ENCODE data around the gene TMEM62.
A peak's percentile ranks its signal among the peaks of the same experiment; 100 is the strongest.
"Not testable (repeated sequence)": the region's sequence is repeated elsewhere in the genome, so short reads cannot be mapped to it uniquely, and the experiment has no call there.

Gene TMEM62

GRCh38 chr15:43210172-43210745 is 76.9 kb downstream of the TMEM62 start:
- no peak for DNase-seq (ENCODE audit: low spot score)

GRCh38 chr15:43210807-43211206 is 77.4 kb downstream of the TMEM62 start:
- DNase-seq (ENCODE audit: low spot score), result no peak

- no peak for DNase-seq (ENCODE audit: low spot score)
These were observed 77.9 kb downstream of the TMEM62 start for GRCh38 chr15:43211224-43211735.

GRCh38 chr15:43212299-43212698 is 78.9 kb downstream of the TMEM62 start:
- DNase-seq (ENCODE audit: low spot score), result no peak

- no peak for DNase-seq (ENCODE audit: low spot score)
These were observed 79.6 kb downstream of the TMEM62 start for GRCh38 chr15:43212951-43213350.

GRCh38 chr15:43213466-43213865 is 80.1 kb downstream of the TMEM62 start:
- no peak for DNase-seq (ENCODE audit: low spot score)

GRCh38 chr15:43214169-43214568 is 80.8 kb downstream of the TMEM62 start:
- DNase-seq (ENCODE audit: low spot score), result no peak

- no peak for DNase-seq (ENCODE audit: low spot score)
These were observed 81.4 kb downstream of the TMEM62 start for GRCh38 chr15:43214592-43215295.

GRCh38 chr15:43215961-43216360 is 82.6 kb downstream of the TMEM62 start:
- DNase-seq (ENCODE audit: low spot score), result peak; percentile 27

- peak; percentile 51 for DNase-seq (ENCODE audit: low spot score)
These were observed 85.7 kb downstream of the TMEM62 start for GRCh38 chr15:43218908-43219706.

GRCh38 chr15:43219929-43220928 is 86.8 kb downstream of the TMEM62 start:
- DNase-seq (ENCODE audit: low spot score), result no peak

- no peak for DNase-seq (ENCODE audit: low spot score)
These were observed 87.6 kb downstream of the TMEM62 start, which contains the start of gene EPB42 for GRCh38 chr15:43220991-43221403. Gene EPB42 (minus strand): TSS chr15:43221018. CDS start chr15:43220825, 193 bp downstream.

GRCh38 chr15:43221422-43221821 is 88.0 kb downstream of the TMEM62 start:
- no peak for DNase-seq (ENCODE audit: low spot score)

GRCh38 chr15:43225201-43225949 is 92.0 kb downstream of the TMEM62 start:
- peak; percentile 78 for DNase-seq (ENCODE audit: low spot score)

- DNase-seq (ENCODE audit: low spot score), result not testable (repeated sequence)
These were observed 92.5 kb downstream of the TMEM62 start for GRCh38 chr15:43225950-43226255.

GRCh38 chr15:43226436-43227305 is 93.3 kb downstream of the TMEM62 start:
- DNase-seq (ENCODE audit: low spot score), result no peak

- no peak for DNase-seq (ENCODE audit: low spot score)
These were observed 96.6 kb downstream of the TMEM62 start for GRCh38 chr15:43229977-43230376.

GRCh38 chr15:43230640-43231115 is 97.3 kb downstream of the TMEM62 start:
- DNase-seq (ENCODE audit: low spot score), result peak; percentile 59

GRCh38 chr15:43232289-43232874 is 99.0 kb downstream of the TMEM62 start:
- DNase-seq (ENCODE audit: low spot score), result no peak
